Right lobe of liver (tissue), 6 donors: ENCODE results near the gene SMC1B. TPM values are rescaled to one million over a fixed set of nuclear protein-coding genes. Genes with fewer than 3 reads are reported as not detected.

ENCODE experiments used
- ATAC-seq, 4 donors: fragments of 200-7000 bp; cut with Tn5 transposase; one replicate each; pipeline ENCODE4 v1.9.1; 2020; ENCODE audit warnings: mild to moderate bottlenecking in 4 of 4, moderate library complexity in 4 of 4
- DNase-seq, 3 donors: peaks; one replicate each; pipeline ENCODE4 v3.0.0-alpha.2; 2020
- H3K27ac ChIP-seq, 3 donors: fragments of 200-600 bp; one replicate each; pipeline ENCODE4 v1.8.0; 2022
- H3K27me3 ChIP-seq, 2 donors: fragments of 200-600 bp; one replicate each; pipeline ENCODE4 v1.8.0; 2022
- H3K36me3 ChIP-seq, 4 donors: fragments of 200-600 bp; sonication (generic) in 1 of 4; one replicate each; pipeline versions ENCODE4 v1.5.1 to v1.8.0; 2017 to 2022; ENCODE audit warnings: control low read depth in 1 of 4
- H3K4me1 ChIP-seq, 4 donors: fragments of 200-600 bp; sonication (generic) in 1 of 4; one replicate each; pipeline versions ENCODE4 v1.5.1 to v1.8.0; 2017 to 2022; ENCODE audit warnings: control low read depth in 1 of 4
- H3K4me3 ChIP-seq, 3 donors: fragments of 200-600 bp; one replicate each; pipeline ENCODE4 v1.8.0; 2022
- H3K9me3 ChIP-seq, 4 donors: fragments of 200-600 bp; sonication (generic) in 1 of 4; one replicate each; pipeline versions ENCODE4 v1.5.1 to v1.8.0; 2017 to 2022; ENCODE audit warnings: control low read depth in 1 of 4
- CTCF ChIP-seq, 4 donors: fragments of 200-600 bp in 3 of 4; fragments of 450-650 bp in 1 of 4; IDR thresholded peaks; one replicate each; pipeline versions ENCODE4 v1.5.1 to v1.8.0; 2016 to 2022; ENCODE audit warnings: antibody characterized with exemption in 4 of 4, mild to moderate bottlenecking in 2 of 4
- POLR2A ChIP-seq: fragments of 450-650 bp; IDR thresholded peaks from one replicate; pipeline ENCODE4 v1.6.1; 2017; ENCODE audit warnings: antibody characterized with exemption, mild to moderate bottlenecking
- WGBS: methylation state at CpG from one replicate; pipeline ENCODE4 v1.1.6; 2018; ENCODE audit warnings: low coverage, low lambda C conversion rate; ENCODE audit not compliant: insufficient coverage; ENCODE audit errors: missing lambda C conversion rate; 5-methylcytosine and 5-hydroxymethylcytosine counted together
- intact Hi-C, 2 donors: fragments of 100-400 bp; cut with DNase I; formaldehyde crosslinking; loops; one replicate each; pipeline versions ENCODE4 v1.11.2 to v1.14.1; 2022
- total RNA-seq, 6 experiments: library from RNA; depleted of rRNA in 2 of 6; stranded (reverse); fragments of >200 nt in 2 of 6; fragmentation: NEBNext Ultra II Directional in 3 of 6; extraction: Animal tissue kit (Norgen Biotek cat#: 25700) in 3 of 6; gene quantifications; one replicate each; pipeline versions ENCODE4 v1.1.0 to v1.2.4, GENCODE V29; 2016 to 2023
- donor health status: DM: no; HTN: yes; CAD: no.
- donor health status: DM: no; HTN: no; CAD: no.
- donor health status: DM: no; HTN: no; CAD: no.
- donor health status: DM: no; HTN: yes; CAD: no.
- donor health status: DM: no; HTN: yes; CAD: no.

The SMC1B gene
- total RNA-seq, 6 experiments from 2014 or later, result not detected

- H3K27me3 ChIP-seq, result no peaks in the 10 kb centered on the region
- H3K36me3 ChIP-seq, result no peaks in the 10 kb centered on the region
- no peaks in the 10 kb centered on the region for H3K9me3 ChIP-seq
- H3K4me3 ChIP-seq, result no peak overlapping the region
- WGBS, result 93% methylated on average over 6 of the region's 13 CpGs
- no peaks in the 10 kb centered on the region for H3K4me1 ChIP-seq
- no peak overlapping the region for H3K27ac ChIP-seq
- no peak for ATAC-seq
- intact Hi-C loops, result no loop called here
- TF ChIP-seq POLR2A (no peak), CTCF (IDR thresholded peaks at IDR 0.05) (no peak)
- DNase-seq, result no peak
These were observed 45.1 kb upstream of the SMC1B start for GRCh38 chr22:45458532-45458931.

GRCh38 chr22:45456811-45457210 lies 43.4 kb upstream of the SMC1B start:
- Histone ChIP-seq H3K4me1 (no peaks in the 10 kb centered on the region), H3K9me3 (no peaks in the 10 kb centered on the region), H3K36me3 (no peaks in the 10 kb centered on the region), H3K27ac (no peak overlapping the region), H3K27me3 (no peaks in the 10 kb centered on the region), H3K4me3 (no peak overlapping the region)
- ATAC-seq (no peak), DNase-seq (no peak)
- WGBS, result 80% methylated on average over 8 of the region's 8 CpGs
- no peak for TF ChIP-seq CTCF (IDR thresholded peaks at IDR 0.05)
- no peak for TF ChIP-seq POLR2A
- intact Hi-C loops, result no loop called here

GRCh38 chr22:45455621-45456020 lies 42.2 kb upstream of the SMC1B start:
- Histone ChIP-seq H3K9me3 (no peaks in the 10 kb centered on the region), H3K27ac (no peak overlapping the region), H3K4me1 (no peaks in the 10 kb centered on the region), H3K27me3 (no peaks in the 10 kb centered on the region), H3K4me3 (no peak overlapping the region), H3K36me3 (no peaks in the 10 kb centered on the region)
- WGBS, result 90% methylated on average over 3 of the region's 4 CpGs
- DNase-seq (no peak), ATAC-seq (no peak)
- intact Hi-C loops, result no loop called here
- TF ChIP-seq POLR2A (no peak), CTCF (IDR thresholded peaks at IDR 0.05) (no peak)

- 63% methylated on average over 11 of the region's 14 CpGs for WGBS
- intact Hi-C loops, result no loop called here
- Histone ChIP-seq H3K4me1 (no peaks in the 10 kb centered on the region), H3K27me3 (no peaks in the 10 kb centered on the region), H3K9me3 (no peaks in the 10 kb centered on the region), H3K36me3 (no peaks in the 10 kb centered on the region), H3K27ac (no peak overlapping the region), H3K4me3 (no peak overlapping the region)
- DNase-seq (no peak), ATAC-seq (no peak)
- no peak for TF ChIP-seq CTCF (IDR thresholded peaks at IDR 0.05)
- TF ChIP-seq POLR2A, result no peak
These were observed 41.8 kb upstream of the SMC1B start for GRCh38 chr22:45455212-45455611.

GRCh38 chr22:45454275-45454674 lies 40.9 kb upstream of the SMC1B start:
- intact Hi-C loops, result no loop called here
- Histone ChIP-seq H3K27ac (no peak overlapping the region), H3K9me3 (no peaks in the 10 kb centered on the region), H3K27me3 (no peaks in the 10 kb centered on the region), H3K4me3 (no peak overlapping the region), H3K4me1 (no peaks in the 10 kb centered on the region), H3K36me3 (no peaks in the 10 kb centered on the region)
- TF ChIP-seq POLR2A (no peak), CTCF (IDR thresholded peaks at IDR 0.05) (no peak)
- DNase-seq (no peak), ATAC-seq (no peak)
- WGBS, result 57% methylated on average over 4 of the region's 4 CpGs
